Suprapubic skin (tissue), 4 donors: ENCODE results near the gene MRPL14. TPM values are rescaled to one million over a fixed set of nuclear protein-coding genes. Genes with fewer than 3 reads are reported as not detected.

Experiments
- DNase-seq, 2 donors: peaks; one replicate each; pipeline ENCODE4 v3.0.0-alpha.2; 2019; ENCODE audit warnings: low spot score in 2 of 2
- H3K27ac ChIP-seq: fragments of 200-600 bp; sonication (generic); one replicate; pipeline ENCODE4 v1.5.1; 2019
- H3K27me3 ChIP-seq: fragments of 200-600 bp; sonication (generic); one replicate; pipeline ENCODE4 v1.5.1; 2019
- H3K36me3 ChIP-seq: fragments of 200-600 bp; sonication (generic); one replicate; pipeline ENCODE4 v1.5.1; 2019
- H3K4me1 ChIP-seq: fragments of 200-600 bp; sonication (generic); one replicate; pipeline ENCODE4 v1.5.1; 2019
- H3K4me3 ChIP-seq: fragments of 200-600 bp; sonication (generic); one replicate; pipeline ENCODE4 v1.5.1; 2019; ENCODE audit warnings: mild to moderate bottlenecking
- H3K9me3 ChIP-seq: fragments of 200-600 bp; sonication (generic); one replicate; pipeline ENCODE4 v1.5.1; 2019
- CTCF ChIP-seq, 2 donors: fragments of 200-600 bp in 1 of 2; fragments of 450-650 bp in 1 of 2; sonication (generic) in 1 of 2; IDR thresholded peaks; one replicate each; pipeline ENCODE4 v1.5.1; 2016 to 2019; ENCODE audit warnings: antibody characterized with exemption in 2 of 2, mild to moderate bottlenecking in 1 of 2, moderate library complexity in 1 of 2
- EP300 ChIP-seq: sonication (generic); formaldehyde crosslinking; IDR thresholded peaks from one replicate; pipeline ENCODE4 v1.6.1; 2017; ENCODE audit warnings: antibody characterized with exemption
- POLR2A ChIP-seq, 2 donors: fragments of 450-650 bp; IDR thresholded peaks; one replicate each; pipeline ENCODE4 v1.6.1; 2017; ENCODE audit warnings: antibody characterized with exemption in 2 of 2, mild to moderate bottlenecking in 2 of 2, moderate library complexity in 2 of 2
- POLR2AphosphoS5 ChIP-seq, 3 donors: sonication (generic); formaldehyde crosslinking; IDR thresholded peaks; one replicate each; pipeline ENCODE4 v1.6.1; 2017; ENCODE audit warnings: antibody characterized with exemption in 3 of 3
- WGBS: methylation state at CpG from one replicate; pipeline ENCODE4 v1.1.5; 2018; 5-methylcytosine and 5-hydroxymethylcytosine counted together
- total RNA-seq, 4 donors: library from RNA; depleted of rRNA; stranded (reverse); fragments of >200 nt; gene quantifications; one replicate each; pipeline ENCODE4 v1.1.0, GENCODE V29; 2016

Gene MRPL14
- total RNA-seq, 4 donors from 2014 or later: 25.1 to 49.8 (median 44.0) TPM

- TF ChIP-seq CTCF (IDR thresholded peaks at IDR 0.05): no peak
- WGBS: 32% methylated on average over 9 of the region's 9 CpGs
- Histone ChIP-seq H3K27ac (no peak overlapping the region), H3K4me1 (peaks cover 19% of the 10 kb centered on the region), H3K9me3 (no peaks in the 10 kb centered on the region), H3K27me3 (no peaks in the 10 kb centered on the region), H3K36me3 (no peaks in the 10 kb centered on the region), H3K4me3 (no peak overlapping the region)
- DNase-seq: no peak
Measured at GRCh38 chr6:44169154-44169553, 41.9 kb upstream of the MRPL14 start.

GRCh38 chr6:44167567-44167966 lies 40.3 kb upstream of the MRPL14 start:
- no peak overlapping the region for H3K4me3 ChIP-seq
- TF ChIP-seq EP300 (no peak), CTCF (IDR thresholded peaks at IDR 0.05) (no peak), POLR2AphosphoS5 (IDR thresholded peaks at IDR 0.05) (no peak), POLR2A (IDR thresholded peaks at IDR 0.05) (no peak)
- no peaks in the 10 kb centered on the region for H3K27me3 ChIP-seq
- H3K27ac ChIP-seq: no peak overlapping the region
- 84% methylated on average over 1 of the region's 1 CpG for WGBS
- H3K4me1 ChIP-seq: peaks cover 13% of the 10 kb centered on the region
- no peaks in the 10 kb centered on the region for H3K36me3 ChIP-seq
- no peaks in the 10 kb centered on the region for H3K9me3 ChIP-seq
- DNase-seq: no peak

GRCh38 chr6:44166591-44167184 lies 39.4 kb upstream of the MRPL14 start:
- Histone ChIP-seq H3K4me3 (no peak overlapping the region), H3K9me3 (no peaks in the 10 kb centered on the region), H3K27me3 (no peaks in the 10 kb centered on the region), H3K36me3 (no peaks in the 10 kb centered on the region), H3K27ac (no peak overlapping the region), H3K4me1 (peaks cover 12% of the 10 kb centered on the region)
- TF ChIP-seq EP300: no peak
- 55% methylated on average over 16 of the region's 16 CpGs for WGBS
- DNase-seq: no peak

GRCh38 chr6:44166116-44166515 lies 38.9 kb upstream of the MRPL14 start:
- Histone ChIP-seq H3K4me3 (no peak overlapping the region), H3K36me3 (no peaks in the 10 kb centered on the region), H3K9me3 (no peaks in the 10 kb centered on the region), H3K27me3 (no peaks in the 10 kb centered on the region), H3K27ac (no peak overlapping the region), H3K4me1 (peaks cover 12% of the 10 kb centered on the region)
- DNase-seq: no peak
- TF ChIP-seq EP300 (no peak), CTCF (IDR thresholded peaks at IDR 0.05) (no peak), POLR2AphosphoS5 (IDR thresholded peaks at IDR 0.05) (no peak), POLR2A (IDR thresholded peaks at IDR 0.05) (no peak)
- 80% methylated on average over 7 of the region's 7 CpGs for WGBS

GRCh38 chr6:44162876-44163625 lies 35.8 kb upstream of the MRPL14 start:
- DNase-seq: no peak
- Histone ChIP-seq H3K9me3 (no peaks in the 10 kb centered on the region), H3K27me3 (no peaks in the 10 kb centered on the region), H3K4me1 (no peaks in the 10 kb centered on the region), H3K4me3 (no peak overlapping the region), H3K27ac (no peak overlapping the region), H3K36me3 (no peaks in the 10 kb centered on the region)
- 88% methylated on average over 8 of the region's 8 CpGs for WGBS
- TF ChIP-seq POLR2A (IDR thresholded peaks at IDR 0.05) (no peak), POLR2AphosphoS5 (IDR thresholded peaks at IDR 0.05) (no peak), EP300 (no peak), CTCF (IDR thresholded peaks at IDR 0.05) (no peak)
